Right atrium auricular region (tissue), 2 donors: ENCODE results near the gene SELENOK. TPM values are rescaled to one million over a fixed set of nuclear protein-coding genes. Genes with fewer than 3 reads are reported as not detected.

Experiments
- DNase-seq: peaks from one replicate; pipeline ENCODE4 v3.0.0-alpha.2; 2019; ENCODE audit warnings: low spot score
- H3K27ac ChIP-seq, 2 donors: fragments of 200-600 bp; sonication (generic); 1 replicate in 1 of 2; 2 replicates in 1 of 2; pipeline ENCODE4 v1.5.1; 2016 to 2019
- H3K27me3 ChIP-seq, 2 donors: fragments of 200-600 bp; sonication (generic); one replicate each; pipeline versions ENCODE4 v1.5.1 to v1.6.0; 2017 to 2019
- H3K36me3 ChIP-seq: fragments of 200-600 bp; sonication (generic); one replicate; pipeline ENCODE4 v1.5.1; 2016
- H3K4me1 ChIP-seq, 2 donors: fragments of 200-600 bp; sonication (generic); one replicate each; pipeline versions ENCODE4 v1.5.1 to v1.6.0; 2017 to 2019
- H3K4me3 ChIP-seq, 2 donors: fragments of 200-600 bp; sonication (generic); 1 replicate in 1 of 2; 2 replicates in 1 of 2; pipeline ENCODE4 v1.5.1; 2017 to 2019; ENCODE audit warnings: mild to moderate bottlenecking in 1 of 2, moderate library complexity in 1 of 2
- H3K9me3 ChIP-seq, 2 donors: fragments of 200-600 bp; sonication (generic); one replicate each; pipeline ENCODE4 v1.5.1; 2019
- total RNA-seq, 2 donors: library from RNA; depleted of rRNA; stranded (reverse); fragments of >200 nt; gene quantifications; one replicate each; pipeline ENCODE4 v1.1.0, GENCODE V29; 2016
- TF ChIP-seq, protein P1 (sequence below), 2 donors: fragments of 200-600 bp; sonication (generic); IDR thresholded peaks; one replicate each; pipeline ENCODE4 v1.5.1; 2019; ENCODE audit warnings: antibody characterized with exemption in 2 of 2

Gene SELENOK
- total RNA-seq, 2 donors from 2014 or later, result 67.9 to 77.0 TPM

DNA sequence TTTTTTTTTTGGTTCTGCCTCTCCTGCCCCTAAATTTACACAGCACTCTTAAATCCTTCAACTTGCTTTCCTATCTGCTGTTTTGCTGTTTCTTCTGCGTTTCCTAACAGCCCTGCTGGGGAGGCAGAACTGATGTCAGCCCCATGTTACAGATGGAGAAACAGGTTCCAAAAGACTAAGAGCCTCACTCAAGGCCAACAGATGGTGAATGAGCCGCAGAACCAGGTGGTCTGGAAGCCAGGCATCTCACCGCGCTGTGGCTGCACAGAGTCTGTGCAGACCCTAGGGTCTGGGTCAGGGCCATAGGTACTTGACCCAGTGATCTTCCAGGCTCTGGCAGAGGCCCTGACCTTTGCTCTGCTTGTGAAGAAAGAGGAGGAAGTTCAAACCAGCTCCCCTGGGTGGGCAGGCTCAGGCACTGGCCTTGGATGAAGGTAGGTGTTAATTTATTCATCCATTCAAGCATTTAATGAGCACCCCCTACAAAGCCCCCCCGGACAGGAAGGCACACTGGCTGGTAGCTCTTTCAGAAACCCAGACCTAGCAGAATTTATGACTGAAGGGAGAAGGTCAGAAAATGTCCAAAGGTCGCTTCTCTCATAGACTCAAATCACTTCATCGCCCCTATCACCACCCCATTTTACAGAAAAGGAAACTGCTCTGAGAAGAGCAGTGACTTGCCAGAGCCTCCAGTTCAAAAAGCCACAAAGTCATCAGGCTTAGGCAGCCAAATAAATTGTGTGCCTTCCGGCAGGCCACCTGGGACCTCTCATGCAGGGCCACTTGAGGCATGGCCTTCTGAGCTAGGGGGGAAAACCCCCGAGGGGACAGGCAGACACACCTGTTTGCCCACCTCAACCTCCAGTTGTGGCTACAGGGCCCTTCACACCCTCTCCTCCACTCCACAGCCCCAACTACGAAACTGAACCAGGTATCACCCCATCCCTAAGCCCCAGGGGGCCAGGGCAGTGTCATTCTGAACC lies 48.2 kb downstream of the SELENOK start:
- no peak for DNase-seq
- Histone ChIP-seq H3K4me1 (peaks cover 0 to 29% of the 10 kb centered on the region in 2 donors), H3K27ac (peak overlapping the region in 1 of 2 donors; percentile 7), H3K4me3 (no peak overlapping the region), H3K36me3 (no peaks in the 10 kb centered on the region), H3K9me3 (no peaks in the 10 kb centered on the region), H3K27me3 (no peaks in the 10 kb centered on the region)
- TF ChIP-seq, protein P1, sequence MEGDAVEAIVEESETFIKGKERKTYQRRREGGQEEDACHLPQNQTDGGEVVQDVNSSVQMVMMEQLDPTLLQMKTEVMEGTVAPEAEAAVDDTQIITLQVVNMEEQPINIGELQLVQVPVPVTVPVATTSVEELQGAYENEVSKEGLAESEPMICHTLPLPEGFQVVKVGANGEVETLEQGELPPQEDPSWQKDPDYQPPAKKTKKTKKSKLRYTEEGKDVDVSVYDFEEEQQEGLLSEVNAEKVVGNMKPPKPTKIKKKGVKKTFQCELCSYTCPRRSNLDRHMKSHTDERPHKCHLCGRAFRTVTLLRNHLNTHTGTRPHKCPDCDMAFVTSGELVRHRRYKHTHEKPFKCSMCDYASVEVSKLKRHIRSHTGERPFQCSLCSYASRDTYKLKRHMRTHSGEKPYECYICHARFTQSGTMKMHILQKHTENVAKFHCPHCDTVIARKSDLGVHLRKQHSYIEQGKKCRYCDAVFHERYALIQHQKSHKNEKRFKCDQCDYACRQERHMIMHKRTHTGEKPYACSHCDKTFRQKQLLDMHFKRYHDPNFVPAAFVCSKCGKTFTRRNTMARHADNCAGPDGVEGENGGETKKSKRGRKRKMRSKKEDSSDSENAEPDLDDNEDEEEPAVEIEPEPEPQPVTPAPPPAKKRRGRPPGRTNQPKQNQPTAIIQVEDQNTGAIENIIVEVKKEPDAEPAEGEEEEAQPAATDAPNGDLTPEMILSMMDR (IDR thresholded peaks at IDR 0.05), result no peak

GRCh38 chr3:53842436-53843194 lies 49.0 kb downstream of the SELENOK start:
- peak overlapping the region in 1 of 2 donors; percentile 7 for H3K27ac ChIP-seq
- no peaks in the 10 kb centered on the region for H3K27me3 ChIP-seq
- H3K4me1 ChIP-seq, result peaks cover 0 to 29% of the 10 kb centered on the region in 2 donors
- no peak overlapping the region for H3K4me3 ChIP-seq
- no peaks in the 10 kb centered on the region for H3K36me3 ChIP-seq
- no peaks in the 10 kb centered on the region for H3K9me3 ChIP-seq
- no peak for DNase-seq
- TF ChIP-seq, protein P1 (IDR thresholded peaks at IDR 0.05), result peak in 1 of 2 donors; percentile 37

- DNase-seq, result no peak
- H3K27me3 ChIP-seq, result no peaks in the 10 kb centered on the region
- no peak overlapping the region for H3K4me3 ChIP-seq
- no peaks in the 10 kb centered on the region for H3K9me3 ChIP-seq
- H3K36me3 ChIP-seq, result no peaks in the 10 kb centered on the region
- H3K27ac ChIP-seq, result no peak overlapping the region
- H3K4me1 ChIP-seq, result peaks cover 0 to 21% of the 10 kb centered on the region in 2 donors
- TF ChIP-seq, protein P1 (IDR thresholded peaks at IDR 0.05), result no peak
These were observed 50.4 kb downstream of the SELENOK start for GRCh38 chr3:53841296-53841695.

DNA sequence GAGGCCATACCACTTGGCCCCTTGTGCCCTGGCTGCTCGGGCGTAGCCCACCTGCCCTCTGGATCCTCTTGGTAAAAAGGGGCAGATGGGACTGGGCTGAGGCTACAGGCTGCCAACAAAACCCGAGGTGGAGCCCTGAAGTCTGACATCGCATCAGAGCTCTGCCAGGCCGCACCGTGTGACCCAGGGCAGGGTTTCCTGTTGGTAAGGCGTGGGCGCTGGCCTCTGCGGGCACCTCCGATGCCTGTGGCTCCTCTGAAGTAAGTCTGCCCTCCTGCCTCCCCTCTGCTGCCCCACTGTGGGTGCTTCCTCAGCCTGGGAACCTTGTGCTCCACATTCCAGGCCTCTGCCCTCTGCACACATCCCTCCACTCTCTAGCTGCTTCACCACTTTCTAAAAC lies 54.3 kb downstream of the SELENOK start:
- no peaks in the 10 kb centered on the region for H3K36me3 ChIP-seq
- no peak for DNase-seq
- H3K4me3 ChIP-seq, result no peak overlapping the region
- no peaks in the 10 kb centered on the region for H3K27me3 ChIP-seq
- TF ChIP-seq, protein P1 (IDR thresholded peaks at IDR 0.05), result no peak
- H3K9me3 ChIP-seq, result no peaks in the 10 kb centered on the region
- no peaks in the 10 kb centered on the region for H3K4me1 ChIP-seq
- H3K27ac ChIP-seq, result no peak overlapping the region

DNA sequence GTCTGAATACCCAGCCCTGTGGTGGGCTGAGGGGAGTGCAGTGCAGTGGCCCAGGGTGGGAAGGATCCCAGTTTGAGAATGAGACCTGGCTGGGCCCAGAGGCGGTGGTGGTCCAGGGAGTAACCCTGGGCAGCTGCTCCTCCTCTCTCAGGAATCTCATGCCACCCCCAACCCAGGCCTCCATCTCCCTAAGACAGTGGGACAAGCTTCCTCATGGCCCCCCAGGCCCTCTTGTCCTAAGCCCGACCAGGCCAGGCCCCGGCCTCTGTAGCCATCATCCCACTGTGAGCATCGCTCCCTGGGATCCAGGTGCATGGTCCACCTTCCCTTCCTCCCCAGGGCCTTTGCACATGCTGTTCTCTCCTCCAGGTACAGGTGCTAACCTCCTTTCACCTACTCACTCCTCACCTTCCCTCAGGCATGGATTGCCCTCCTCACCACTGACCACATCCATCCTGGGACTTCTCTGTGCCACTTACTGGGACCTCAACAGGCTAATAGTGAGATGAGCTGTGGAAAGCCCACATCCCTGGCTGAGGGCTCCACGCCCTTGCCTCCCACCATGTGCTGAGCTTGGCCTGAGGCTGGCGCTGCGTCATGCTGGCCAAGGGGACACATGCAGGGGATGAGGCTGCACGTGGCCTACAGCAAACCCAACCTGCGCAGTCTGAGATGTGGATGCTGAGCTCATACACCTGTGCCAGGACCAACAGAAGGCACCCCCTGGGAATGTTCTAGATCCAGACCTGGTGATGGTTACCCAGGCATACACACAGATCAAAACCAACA lies 55.4 kb downstream of the SELENOK start:
- H3K27me3 ChIP-seq, result no peaks in the 10 kb centered on the region
- no peak overlapping the region for H3K27ac ChIP-seq
- H3K36me3 ChIP-seq, result no peaks in the 10 kb centered on the region
- no peak for DNase-seq
- no peaks in the 10 kb centered on the region for H3K9me3 ChIP-seq
- TF ChIP-seq, protein P1 (IDR thresholded peaks at IDR 0.05), result no peak
- H3K4me1 ChIP-seq, result no peaks in the 10 kb centered on the region
- no peak overlapping the region for H3K4me3 ChIP-seq
